ENCODE measurements around the gene NSRP1.
"Not testable (repeated sequence)": the region's sequence is repeated elsewhere in the genome, so short reads cannot be mapped to it uniquely, and the experiment has no call there.

NSRP1 gene

DNA sequence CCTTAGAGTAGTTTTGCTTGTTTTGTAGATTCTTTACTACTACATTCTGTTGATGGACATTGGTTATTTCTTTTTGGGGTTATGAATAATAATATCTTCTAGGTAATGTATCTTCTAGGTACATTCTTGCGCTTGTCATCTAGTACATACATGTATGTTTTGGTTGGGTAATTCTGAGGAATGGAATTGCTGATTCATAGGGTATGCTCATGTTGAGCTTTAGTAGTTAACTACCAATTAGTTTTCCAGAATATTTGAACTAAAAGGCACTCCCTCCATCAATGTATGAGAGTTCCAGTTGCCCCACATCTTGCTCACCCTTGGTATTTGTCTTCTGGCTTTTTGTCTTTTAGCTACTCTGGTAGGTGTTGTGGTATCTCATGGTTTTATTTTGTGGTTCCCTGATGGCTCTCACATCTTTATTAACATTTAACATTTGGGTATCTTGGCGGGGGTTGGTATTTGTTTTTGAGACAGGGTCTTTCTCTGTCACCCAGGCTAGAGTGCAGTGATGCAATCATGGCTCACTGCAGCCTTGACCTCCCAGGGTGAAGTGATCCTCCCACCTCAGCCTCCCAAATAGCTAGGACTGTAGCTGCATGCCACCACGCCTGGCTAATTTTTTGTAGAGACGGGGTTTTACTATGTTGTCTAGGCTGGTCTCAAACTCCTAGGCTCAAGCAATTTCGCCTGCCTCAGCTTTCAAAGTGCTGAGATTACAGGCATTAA, 71.8 kb downstream of the NSRP1 start:
- no peak for DNase-seq

DNA sequence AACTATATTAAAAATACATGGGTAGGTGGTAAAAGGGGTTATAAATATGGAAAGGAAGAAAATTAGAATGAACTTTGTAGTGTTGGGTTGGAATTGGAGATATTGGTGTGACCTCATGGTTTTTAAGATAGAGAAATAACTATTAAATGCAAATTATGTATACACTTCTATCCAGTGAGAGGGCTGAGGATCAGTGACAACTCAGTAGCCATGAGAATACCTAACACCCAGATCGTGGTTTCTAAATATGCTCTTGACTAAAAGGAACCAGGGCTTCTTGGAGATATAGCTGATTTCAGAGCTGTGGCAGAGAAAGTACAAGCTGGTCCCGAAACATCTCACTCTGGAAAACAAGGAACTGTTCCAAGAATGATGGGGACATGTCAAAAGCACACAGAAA, 74.5 kb downstream of the NSRP1 start:
- DNase-seq: no peak

DNA sequence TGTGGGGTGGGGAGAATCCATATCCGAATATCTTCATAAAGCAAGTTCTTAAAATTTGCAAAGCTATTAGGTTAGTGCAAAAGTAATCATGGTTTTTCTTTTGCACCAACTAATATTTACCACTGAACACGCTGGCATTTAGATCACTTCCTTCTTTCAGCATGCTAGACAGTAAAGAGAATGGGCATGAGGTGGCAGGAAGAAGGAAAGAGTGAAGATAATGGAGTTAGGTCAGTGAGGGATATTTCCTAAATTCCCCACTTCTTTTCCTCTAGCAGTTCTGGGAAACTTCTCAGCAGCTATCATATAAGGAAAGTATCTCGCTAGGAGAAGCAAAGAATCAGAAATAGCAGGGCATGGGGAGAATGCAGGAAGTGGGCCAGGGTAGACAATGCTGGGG, 79.9 kb downstream of the NSRP1 start:
- no peak for DNase-seq

DNA sequence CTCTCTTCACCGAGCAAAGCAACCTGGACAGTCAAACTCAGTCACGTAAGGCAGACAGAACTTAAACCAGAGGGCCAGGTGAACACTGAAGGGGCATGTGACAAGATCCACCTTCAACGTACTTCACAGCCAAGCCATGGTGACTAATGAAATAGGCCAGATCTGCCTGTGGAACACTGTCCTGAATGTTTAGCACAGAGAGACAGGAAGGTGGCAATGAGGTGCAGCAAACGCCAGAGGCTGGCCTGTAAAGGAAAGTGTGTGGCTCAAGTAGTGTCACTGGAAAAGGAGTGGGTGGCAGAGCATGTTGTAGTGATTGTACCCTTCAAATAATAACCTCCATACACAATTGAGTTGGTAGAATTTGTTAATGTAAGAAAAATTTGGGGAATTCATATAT, 80.8 kb downstream of the NSRP1 start:
- no peak for DNase-seq

DNA sequence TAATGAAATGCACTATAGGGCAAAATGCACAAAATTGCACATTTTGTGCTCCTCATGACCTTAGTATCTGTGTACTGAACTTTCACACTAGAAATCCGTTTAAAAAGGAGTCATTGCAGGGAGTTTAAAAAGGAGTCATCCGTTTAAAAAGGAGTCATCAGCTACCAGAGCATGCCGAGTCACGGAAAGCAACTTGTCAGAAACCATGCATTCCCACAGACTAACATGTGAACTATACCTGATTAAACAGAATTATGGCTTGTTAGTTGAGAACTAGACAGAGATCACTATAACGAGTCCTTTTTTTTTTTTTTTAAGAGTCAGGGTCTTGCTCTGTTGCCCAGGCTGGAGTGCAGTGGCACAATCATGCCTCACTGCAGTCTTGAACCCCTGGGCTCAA, 83.0 kb downstream of the NSRP1 start:
- DNase-seq: no peak

DNA sequence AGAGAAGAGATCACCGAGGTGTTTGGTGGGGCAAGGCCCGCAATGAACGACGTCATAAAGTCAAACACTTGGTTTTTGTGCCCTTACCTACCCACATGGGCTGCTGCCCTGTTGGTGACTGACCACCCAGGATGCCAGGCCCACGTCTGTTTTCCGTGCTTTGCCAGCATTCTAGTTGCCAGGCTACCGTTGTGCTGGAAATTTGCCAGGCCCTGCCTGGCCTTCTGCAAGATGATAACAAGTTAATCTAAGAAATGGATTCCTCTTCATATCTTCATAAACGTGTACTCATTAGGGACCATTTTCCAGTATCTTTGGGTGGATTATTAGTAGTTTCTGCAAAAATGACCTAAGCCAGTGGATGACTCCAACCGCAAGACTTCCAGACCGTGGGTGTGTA, 83.5 kb downstream of the NSRP1 start:
- no peak for DNase-seq

DNA sequence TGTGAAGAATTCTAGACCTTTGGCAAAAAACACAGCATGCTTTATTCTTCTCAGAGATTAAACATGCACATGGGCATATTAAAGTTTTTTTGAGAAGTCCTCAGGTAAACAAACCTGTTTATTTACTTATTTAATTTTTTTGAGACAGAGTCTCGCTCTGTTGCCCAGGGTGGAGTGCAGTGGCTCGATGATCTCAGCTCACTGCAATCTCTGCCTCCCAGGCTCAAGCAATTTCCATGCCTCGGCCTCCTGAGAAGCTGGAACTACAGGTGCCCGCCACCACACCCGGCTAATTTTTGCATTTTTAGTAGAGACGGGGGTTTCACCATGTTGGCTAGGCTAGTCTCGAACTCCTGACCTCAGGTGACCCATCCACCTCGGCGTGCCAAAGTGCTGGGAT, 84.0 kb downstream of the NSRP1 start:
- not testable (repeated sequence) for DNase-seq

DNA sequence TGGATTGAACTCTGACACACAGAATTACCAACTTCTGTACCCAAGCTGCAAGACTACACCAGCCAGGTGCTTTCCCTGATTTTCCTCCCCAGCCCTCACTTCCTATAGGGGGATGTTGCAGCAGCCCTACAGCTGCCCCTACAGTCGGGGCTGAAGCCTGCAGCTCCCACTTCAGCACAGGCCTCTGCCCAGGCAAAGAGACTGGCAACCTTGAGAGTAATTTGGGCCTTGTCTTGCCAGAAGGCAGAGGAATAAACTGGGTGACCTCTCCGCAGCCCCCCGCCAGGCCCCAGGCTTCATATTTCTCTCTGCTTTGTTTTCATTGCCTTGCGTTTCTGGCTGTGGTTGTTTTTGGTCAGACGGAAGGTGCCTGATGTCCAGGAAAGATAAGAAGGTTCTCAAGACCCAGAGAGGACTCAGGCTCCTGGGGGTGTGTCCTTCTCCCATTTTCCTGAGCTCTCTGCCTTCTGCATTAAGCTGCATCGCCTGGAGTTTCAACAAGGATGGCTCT, 86.9 kb downstream of the NSRP1 start:
- DNase-seq: no peak

DNA sequence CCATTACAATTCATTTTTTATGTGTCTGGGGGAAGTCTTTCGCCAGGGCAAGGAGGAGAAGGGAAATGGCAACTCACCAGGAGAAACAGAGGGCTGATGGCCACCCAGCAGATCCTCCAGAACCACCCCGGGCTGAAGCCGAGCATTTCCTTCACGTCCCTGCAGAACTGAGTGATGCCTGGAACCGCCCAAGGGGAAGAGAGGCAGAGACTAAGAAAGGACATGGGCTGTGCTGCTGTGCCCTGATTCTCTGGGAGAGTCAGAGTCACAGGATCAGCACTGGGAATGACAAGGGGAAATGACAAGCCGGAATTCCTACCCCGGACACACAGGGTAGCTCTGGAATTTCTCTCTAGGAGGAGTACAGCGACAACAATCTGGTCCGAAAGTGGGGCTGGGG, 91.0 kb downstream of the NSRP1 start:
- no peak for DNase-seq

DNA sequence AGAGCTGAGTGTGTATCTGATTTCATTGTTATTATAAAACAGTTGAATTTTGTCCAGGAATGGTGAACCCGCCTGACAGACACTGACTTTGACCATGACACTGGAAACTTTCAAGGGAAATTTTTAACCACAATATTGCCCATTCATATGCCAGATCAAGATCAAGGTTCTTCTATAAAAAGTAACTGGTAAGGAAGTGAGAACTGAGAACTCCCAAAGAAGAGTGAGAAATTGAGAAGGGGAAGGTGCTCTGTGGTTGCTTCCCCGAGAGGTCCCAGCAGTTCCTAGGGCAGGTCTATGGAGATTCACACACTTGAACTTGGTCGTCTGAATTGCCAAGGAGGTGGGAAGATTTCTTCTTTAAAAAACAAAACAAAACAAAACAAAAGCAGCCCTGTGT, 91.6 kb downstream of the NSRP1 start:
- no peak for DNase-seq

DNA sequence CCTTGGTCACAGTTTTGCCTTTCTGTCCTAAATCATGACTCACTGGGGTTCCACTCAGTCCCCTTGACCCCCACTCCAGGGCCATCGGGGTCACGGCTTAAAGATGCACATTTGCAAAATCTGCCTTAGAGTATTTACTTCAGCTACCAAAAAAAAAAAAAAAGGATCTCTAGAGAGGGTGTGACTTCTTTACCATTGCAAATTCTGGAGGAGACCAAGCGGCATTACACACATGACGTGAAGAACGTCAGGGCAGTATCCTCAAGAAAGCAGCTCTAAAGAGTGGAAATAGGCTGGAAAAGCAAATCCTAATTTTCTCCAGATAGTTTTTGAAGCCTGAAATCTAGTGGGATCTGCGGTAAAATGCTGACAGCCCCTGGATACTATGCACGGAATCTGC, 93.3 kb downstream of the NSRP1 start:
- no peak for DNase-seq

DNA sequence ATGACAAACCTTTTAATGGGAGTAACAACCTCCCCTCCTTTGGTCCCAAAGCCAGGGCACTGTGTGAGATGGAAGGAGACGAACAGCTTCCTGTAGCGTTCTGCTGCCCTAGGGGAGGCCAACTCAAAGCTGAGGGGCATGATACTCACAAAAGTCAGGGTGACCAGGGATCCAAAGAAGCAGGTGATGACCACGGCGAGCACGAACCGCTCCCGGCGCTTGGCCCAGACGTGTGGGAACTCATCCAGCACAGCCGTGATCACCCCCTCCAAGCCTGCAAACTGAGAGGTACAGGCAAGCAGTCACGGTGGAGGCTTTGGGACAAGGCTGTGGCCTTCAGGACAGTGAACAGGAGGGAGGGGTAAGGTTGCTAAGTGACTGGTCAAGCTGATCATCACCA, 93.8 kb downstream of the NSRP1 start:
- DNase-seq: no peak

DNA sequence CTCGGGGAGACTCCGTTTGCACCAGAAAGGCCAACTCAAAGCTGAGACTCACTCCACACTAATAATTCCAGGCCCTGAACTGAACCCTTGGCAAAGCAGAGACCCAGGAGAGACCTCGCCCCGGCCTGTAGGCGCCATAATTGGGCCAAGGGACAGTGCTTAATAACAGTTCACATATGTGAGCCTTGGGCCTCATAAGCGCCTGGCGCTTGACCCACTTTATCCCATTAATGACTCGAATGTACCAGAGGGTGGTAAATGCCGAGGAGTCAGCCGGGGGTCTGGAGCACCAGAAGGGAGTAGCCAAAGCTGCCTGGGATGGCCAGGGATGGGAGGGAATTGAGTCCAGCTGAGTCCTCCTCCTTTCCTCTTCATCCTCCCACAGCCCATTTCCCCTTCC, 94.3 kb downstream of the NSRP1 start:
- DNase-seq: no peak

DNA sequence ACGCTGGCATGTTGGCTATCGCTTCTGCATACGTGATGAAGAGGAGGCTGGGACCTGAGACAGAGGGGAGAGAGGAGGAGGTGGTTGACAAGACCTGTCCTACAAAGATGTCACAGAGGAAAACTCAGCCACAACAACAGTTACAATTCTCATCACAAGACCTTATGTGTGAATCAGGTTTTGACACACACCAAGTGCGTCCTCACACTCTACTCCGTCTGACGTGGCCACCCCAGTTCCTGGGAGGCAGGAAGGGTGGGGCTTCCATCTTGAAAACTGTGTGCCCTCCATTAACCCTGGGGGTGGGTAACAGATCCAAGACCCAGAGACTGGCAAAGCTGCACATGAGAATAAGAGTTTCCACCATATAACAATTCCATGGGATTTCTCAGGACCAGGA, 94.8 kb downstream of the NSRP1 start:
- no peak for DNase-seq

DNA sequence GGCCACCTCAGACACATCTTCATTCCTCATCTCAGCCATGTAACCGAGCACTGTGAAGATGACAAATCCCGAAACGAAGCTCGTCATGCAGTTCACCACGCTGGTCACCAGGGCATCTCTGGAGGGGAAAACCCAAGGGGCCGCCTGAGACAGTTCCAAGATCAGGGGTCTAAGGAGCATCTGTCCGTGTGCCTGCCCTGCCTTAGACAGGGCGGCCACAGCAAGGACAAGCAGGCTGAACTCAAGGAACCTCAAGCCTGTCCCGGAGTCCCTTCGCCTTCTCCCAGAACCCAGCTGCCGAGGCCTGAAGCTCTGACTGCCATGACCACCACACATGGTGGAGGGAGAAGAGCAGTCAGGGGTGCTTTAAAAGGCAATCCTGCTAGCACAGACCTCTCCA, 96.1 kb downstream of the NSRP1 start:
- DNase-seq: no peak

DNA sequence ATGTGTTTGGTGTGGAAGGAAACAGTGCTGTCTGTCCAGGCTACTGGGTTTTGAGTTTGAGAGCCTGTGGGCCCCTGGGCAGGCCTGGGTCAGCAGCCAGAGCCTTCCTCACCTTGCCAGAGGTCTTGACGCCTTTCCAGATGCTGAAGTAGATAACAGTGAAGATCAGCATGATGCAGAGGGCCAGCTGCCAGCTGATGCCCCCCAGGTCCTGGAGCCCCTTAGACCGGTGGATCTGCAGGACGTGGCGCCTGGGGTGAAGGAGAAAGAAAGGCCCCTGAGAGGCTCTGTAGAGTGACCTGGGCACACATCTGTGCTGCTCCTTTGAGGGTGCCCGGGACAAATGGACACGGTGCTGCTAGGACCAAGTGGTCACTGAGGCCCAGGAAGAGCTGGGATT, 100.4 kb downstream of the NSRP1 start:
- no peak for DNase-seq

DNA sequence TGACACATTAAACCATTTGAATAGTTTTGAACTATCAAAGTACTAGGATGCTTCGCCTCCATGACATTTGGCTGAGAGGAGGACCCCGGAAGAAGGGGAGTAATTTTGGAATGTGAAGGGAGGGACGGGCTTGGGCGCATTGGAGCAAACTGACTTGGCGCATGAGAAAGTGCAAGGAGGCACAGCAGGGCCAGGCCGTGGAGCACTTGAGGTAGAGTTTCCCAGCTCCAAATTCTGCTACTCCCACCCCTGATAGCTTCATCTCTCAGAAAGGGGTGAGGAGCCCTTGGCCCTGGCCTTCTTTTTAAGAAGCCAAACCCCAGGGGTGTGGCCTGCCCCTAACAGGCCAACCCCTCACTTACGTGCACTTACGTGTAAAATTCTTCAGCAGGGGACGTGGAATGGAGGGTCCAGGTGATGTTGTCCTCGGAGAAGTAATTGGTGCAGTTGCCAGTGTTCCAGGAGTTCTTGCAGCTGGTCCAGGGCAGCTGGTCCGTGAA, 101.2 kb downstream of the NSRP1 start:
- DNase-seq: no peak

DNA sequence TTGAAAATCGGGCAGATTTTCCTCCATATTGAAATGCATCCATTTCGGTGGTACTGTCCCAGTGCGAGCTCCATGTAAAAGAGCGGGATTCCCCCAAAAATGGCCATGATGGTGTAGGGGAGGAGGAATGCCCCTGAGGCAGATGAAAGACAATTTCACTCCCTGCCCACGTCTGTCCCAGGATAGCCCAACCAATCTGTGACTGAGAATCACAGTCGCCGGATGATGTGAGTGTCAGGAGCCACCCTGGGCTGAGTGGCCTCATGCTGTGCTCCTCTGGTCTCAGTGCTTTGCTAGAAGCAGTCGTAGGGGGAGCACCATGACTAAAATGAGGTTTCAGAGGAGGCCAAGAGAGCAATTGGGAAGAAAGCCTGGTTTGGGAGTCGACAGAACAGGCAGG, 102.2 kb downstream of the NSRP1 start:
- DNase-seq: no peak

DNA sequence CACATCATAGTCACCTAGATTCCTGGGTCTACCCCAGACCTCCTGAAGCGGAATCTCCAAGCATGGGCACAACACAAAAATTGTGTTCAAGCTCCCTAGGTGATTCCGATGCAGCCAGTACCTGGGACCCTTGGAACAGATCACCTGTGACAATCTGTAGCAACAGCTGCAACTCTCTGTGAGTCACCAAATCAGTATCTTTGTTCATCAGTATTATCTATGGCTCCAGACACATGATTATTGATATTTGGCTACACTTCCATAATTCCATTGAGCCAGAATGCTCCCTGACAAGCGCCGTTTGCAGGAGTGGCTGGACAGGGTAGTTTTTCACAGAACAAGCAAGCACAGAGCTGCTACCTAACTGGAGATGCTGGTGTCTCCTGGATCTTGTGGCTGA, 102.7 kb downstream of the NSRP1 start:
- DNase-seq: no peak

DNA sequence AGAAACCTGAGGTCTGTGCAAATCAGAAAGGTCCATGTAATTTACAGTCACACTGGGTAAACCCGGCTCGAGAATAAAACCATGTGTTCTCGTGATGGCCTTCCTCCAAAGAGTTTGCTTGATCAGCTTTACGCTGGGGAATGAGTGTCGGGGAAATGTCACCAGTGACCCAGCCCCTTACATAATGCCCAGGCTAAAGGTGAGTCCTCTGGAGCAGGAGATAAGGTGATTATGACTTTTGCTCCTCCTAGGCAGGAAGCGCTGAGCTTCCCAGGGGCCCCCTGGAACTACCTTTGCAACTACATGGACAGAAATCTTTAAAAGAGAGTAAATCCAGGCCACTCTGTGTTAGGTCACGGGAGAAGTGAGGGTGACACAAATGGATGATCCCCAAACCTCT, 103.2 kb downstream of the NSRP1 start:
- DNase-seq: no peak

DNA sequence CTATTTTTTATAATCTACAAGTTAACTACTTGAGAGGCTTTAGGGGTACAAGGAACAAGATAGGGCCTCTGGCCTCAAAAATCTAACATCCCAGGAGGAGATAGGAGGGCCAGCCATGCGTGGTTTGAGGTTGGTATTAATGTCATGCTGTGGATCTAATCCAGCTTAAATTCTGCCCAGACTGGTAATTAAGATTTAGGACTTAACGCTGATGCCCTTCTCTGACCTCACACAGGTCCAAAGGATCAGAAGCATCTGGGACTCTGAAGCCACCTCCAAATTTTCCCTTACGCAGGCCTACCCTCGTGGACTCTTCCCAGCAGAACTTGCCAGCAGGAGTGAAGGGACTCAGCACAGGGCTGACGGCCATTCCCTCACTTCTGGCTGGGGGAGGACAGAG, 103.8 kb downstream of the NSRP1 start:
- DNase-seq: no peak

DNA sequence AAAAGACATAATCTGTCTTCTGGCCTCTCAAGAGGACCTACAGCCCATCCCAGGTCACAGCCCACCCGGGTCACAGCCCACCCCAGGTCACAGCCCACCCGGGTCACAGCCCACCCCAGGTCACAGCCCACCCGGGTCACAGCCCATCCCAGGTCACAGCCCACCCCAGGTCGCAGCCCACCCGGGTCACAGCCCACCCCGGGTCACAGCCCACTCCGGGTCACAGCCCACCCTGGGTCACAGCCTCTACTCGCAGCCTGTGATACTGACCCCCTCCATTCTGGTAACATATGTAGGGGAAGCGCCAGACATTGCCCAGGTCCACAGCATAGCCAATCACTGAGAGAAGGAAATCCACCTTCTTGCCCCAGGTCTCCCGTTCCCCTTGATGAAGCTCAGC, 104.7 kb downstream of the NSRP1 start:
- DNase-seq: no peak

DNA sequence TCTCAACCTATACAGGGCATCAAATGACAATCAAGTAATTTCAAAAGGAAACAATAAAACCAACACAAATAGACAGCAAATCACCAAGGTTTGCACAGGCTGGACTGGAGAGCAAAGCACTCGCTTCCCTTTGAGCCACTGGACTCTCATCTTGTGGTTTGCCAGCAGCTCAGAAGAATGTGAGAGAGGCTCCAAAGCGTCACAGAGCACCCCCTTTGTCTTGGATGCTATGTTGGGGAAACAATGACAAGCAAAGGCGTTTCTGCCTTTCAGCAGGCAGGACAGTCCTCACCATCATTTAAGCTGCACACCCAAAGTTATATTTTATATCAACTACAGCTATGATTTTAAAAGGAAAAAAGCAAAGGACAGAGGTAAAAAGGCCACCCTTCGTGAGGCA, 105.6 kb downstream of the NSRP1 start:
- no peak for DNase-seq

DNA sequence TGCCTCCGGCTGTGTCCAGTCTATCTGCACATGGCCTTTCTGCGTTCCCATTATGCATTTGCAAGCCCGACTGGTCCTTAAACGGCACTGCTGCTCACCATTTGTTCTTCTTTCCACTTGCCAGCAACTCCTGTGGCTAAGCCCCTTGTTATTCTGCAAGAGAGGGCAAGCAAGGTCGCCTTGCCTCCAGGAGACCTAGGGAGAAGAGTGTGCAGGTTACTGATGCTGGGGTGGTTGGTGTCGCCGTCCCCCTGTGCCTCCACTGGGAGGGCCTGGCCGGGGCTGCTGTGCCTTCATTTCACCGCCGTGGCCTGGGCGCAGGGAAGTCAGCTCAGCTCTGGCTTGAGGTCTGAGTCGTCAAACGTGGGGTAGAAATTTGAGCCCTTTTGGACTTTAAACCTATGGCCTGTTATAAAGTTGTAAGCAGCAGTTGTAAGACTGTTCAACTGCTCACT, 106.1 kb downstream of the NSRP1 start:
- no peak for DNase-seq

DNA sequence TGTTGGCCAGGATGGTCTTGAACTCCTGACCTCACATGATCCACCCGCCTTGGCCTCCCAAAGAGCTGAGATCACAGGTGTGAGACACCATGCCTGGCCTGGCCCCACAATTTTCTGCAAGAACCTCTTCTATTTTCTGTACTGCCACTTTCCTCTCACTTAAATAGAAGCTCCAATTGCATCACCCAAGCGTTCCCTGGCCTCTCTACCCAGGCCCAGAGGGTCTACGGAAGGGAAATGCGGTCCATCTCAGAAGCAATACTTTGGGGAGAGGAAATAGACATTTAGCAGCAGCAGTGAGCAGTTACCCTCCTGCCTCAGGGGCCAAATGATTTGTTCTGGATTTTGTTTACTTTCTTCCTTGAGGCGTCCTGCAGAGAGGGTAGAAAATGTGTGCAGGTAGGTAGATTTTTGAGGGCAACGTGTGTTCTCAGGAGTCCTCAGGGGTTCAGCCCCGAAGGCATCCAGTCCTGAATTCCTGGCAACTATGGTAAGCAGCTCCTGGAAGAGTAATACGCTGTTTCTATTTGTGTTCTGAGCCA, 107.9 kb downstream of the NSRP1 start:
- DNase-seq: no peak

Data from effector CD8-positive, alpha-beta T cell (primary cell).